NCI-H146 treated with DMSO at 0.1 percent for 48 hours (cell line): Measurements from ENCODE around the gene PRR33.
"Not testable (repeated sequence)": the region's sequence is repeated elsewhere in the genome, so short reads cannot be mapped to it uniquely, and the experiment has no call there.

Experiments used
- DNase-seq: peaks from one replicate; lab custom pipeline; 2025; ENCODE audit not compliant: unreplicated experiment; lab: John Stamatoyannopoulos, UW

PRR33 gene

GRCh38 chr11:1877211-1878136, 14.2 kb downstream of the PRR33 start:
- DNase-seq: no peak

- DNase-seq: no peak
Observed at GRCh38 chr11:1876361-1877063, 15.2 kb downstream of the PRR33 start.

- DNase-seq: not testable (repeated sequence)
Observed at GRCh38 chr11:1875851-1876301, 15.8 kb downstream of the PRR33 start.

- no peak for DNase-seq
Observed at GRCh38 chr11:1875093-1875850, 16.4 kb downstream of the PRR33 start.

- DNase-seq: not testable (repeated sequence)
Observed at GRCh38 chr11:1874441-1875092, 17.1 kb downstream of the PRR33 start.

- DNase-seq: not testable (repeated sequence)
Observed at GRCh38 chr11:1873813-1874150, 17.9 kb downstream of the PRR33 start.

- DNase-seq: no peak
Observed at GRCh38 chr11:1873048-1873812, 18.5 kb downstream of the PRR33 start.

- DNase-seq: no peak
Observed at GRCh38 chr11:1872267-1872985, 19.3 kb downstream of the PRR33 start.

GRCh38 chr11:1871531-1871930, 20.2 kb downstream of the PRR33 start:
- DNase-seq: no peak

- no peak for DNase-seq
Observed at GRCh38 chr11:1870721-1871466, 20.8 kb downstream of the PRR33 start.

- no peak for DNase-seq
Observed at GRCh38 chr11:1870326-1870696, 21.4 kb downstream of the PRR33 start.

GRCh38 chr11:1869427-1870325, 22.0 kb downstream of the PRR33 start:
- no peak for DNase-seq

GRCh38 chr11:1868636-1869291, 22.9 kb downstream of the PRR33 start:
- DNase-seq: no peak

GRCh38 chr11:1868056-1868635, 23.5 kb downstream of the PRR33 start:
- DNase-seq: no peak

- no peak for DNase-seq
Observed at GRCh38 chr11:1867381-1867780, 24.3 kb downstream of the PRR33 start.

- DNase-seq: no peak
Observed at GRCh38 chr11:1866776-1867175, 24.9 kb downstream of the PRR33 start.

- DNase-seq: no peak
Observed at GRCh38 chr11:1866226-1866625, 25.5 kb downstream of the PRR33 start.
